Parathyroid adenoma (tissue), 2 donors: ENCODE data around the gene PRXL2A.

Source experiments
- H2AFZ ChIP-seq: fragments of 300-600 bp; sonication (generic); one replicate; pipeline ENCODE4 v1.7.0; 2017; ENCODE audit warnings: antibody characterized with exemption, mild to moderate bottlenecking
- H3K27ac ChIP-seq: fragments of 300-600 bp; sonication (generic); one replicate; pipeline ENCODE4 v1.7.0; 2017
- H3K27me3 ChIP-seq: fragments of 300-600 bp; sonication (generic); one replicate; pipeline ENCODE4 v1.7.0; 2017; ENCODE audit warnings: low read length; ENCODE audit not compliant: control insufficient read depth, insufficient read depth
- H3K36me3 ChIP-seq: fragments of 300-600 bp; sonication (generic); one replicate; pipeline ENCODE4 v1.7.0; 2017; ENCODE audit warnings: low read length; ENCODE audit not compliant: control insufficient read depth, insufficient read depth
- H3K4me1 ChIP-seq: fragments of 300-600 bp; sonication (generic); one replicate; pipeline ENCODE4 v1.7.0; 2017; ENCODE audit warnings: control low read depth
- H3K4me2 ChIP-seq: fragments of 300-600 bp; sonication (generic); one replicate; pipeline ENCODE4 v1.7.0; 2017; ENCODE audit warnings: low read length
- H3K4me3 ChIP-seq: fragments of 300-600 bp; sonication (generic); one replicate; pipeline ENCODE4 v1.7.0; 2017; ENCODE audit warnings: low read depth, low read length
- H3K79me2 ChIP-seq: fragments of 300-600 bp; sonication (generic); one replicate; pipeline ENCODE4 v1.7.0; 2017; ENCODE audit warnings: control low read depth
- H3K9ac ChIP-seq: fragments of 300-600 bp; sonication (generic); one replicate; pipeline ENCODE4 v1.7.0; 2017; ENCODE audit warnings: mild to moderate bottlenecking
- H3K9me3 ChIP-seq: fragments of 300-600 bp; sonication (generic); one replicate; pipeline ENCODE4 v1.7.0; 2017; ENCODE audit warnings: low read length; ENCODE audit not compliant: control insufficient read depth
- TF ChIP-seq, protein P1 (sequence below): fragments of 300-600 bp; sonication (generic); IDR thresholded peaks from one replicate; pipeline ENCODE4 v1.7.0; 2017; ENCODE audit warnings: antibody characterized with exemption, mild to moderate bottlenecking
- donor health status: primary hyperparathyroidism.

Gene PRXL2A

DNA sequence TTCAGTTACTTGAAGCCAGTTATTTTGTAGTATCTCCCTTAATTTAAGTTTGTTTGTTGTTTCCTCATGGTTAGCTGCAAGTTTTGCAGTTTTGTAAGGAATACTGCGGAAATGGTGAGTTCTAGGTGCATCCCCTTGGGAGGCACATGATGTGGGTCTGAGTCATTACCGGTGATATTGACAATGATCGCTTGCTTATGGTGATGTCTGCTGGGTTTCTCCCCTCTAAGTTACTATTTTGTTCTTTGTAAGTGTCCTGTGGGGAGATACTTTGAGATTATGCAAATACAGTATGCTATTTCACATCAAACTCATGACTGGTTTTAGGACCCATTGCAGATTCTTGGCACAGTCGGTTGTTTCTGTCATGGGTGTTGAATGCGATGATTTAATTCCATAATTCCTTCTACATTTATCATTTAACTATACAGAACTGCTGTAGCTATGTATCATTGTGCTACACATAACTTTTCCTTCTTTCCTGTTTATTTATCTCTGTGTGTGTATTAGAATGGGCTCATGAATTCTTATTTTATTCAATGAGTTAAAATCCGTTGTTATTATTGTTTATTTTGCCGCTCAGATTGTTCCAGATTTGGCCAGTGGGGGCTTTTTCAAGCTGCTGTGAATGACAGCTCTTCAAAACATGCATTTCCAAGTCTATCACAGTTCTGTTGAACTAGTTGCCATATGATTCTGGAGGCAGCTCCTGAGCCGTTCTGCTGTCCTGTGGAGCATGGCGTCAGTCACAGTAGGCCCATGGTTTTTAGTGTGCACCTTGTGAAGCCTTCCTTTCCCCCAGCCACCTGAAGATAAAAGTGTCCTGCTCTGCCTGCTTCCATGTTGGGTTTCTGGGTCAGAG is 64.1 kb downstream of the PRXL2A start:
- peaks cover 36% of the 10 kb centered on the region for H3K4me1 ChIP-seq
- H3K4me2 ChIP-seq: no peak overlapping the region
- TF ChIP-seq, protein P1, sequence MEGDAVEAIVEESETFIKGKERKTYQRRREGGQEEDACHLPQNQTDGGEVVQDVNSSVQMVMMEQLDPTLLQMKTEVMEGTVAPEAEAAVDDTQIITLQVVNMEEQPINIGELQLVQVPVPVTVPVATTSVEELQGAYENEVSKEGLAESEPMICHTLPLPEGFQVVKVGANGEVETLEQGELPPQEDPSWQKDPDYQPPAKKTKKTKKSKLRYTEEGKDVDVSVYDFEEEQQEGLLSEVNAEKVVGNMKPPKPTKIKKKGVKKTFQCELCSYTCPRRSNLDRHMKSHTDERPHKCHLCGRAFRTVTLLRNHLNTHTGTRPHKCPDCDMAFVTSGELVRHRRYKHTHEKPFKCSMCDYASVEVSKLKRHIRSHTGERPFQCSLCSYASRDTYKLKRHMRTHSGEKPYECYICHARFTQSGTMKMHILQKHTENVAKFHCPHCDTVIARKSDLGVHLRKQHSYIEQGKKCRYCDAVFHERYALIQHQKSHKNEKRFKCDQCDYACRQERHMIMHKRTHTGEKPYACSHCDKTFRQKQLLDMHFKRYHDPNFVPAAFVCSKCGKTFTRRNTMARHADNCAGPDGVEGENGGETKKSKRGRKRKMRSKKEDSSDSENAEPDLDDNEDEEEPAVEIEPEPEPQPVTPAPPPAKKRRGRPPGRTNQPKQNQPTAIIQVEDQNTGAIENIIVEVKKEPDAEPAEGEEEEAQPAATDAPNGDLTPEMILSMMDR: no peak
- H2AFZ ChIP-seq: no peak overlapping the region
- H3K79me2 ChIP-seq: peaks cover 59% of the 10 kb centered on the region
- no peaks in the 10 kb centered on the region for H3K36me3 ChIP-seq
- H3K27me3 ChIP-seq: no peaks in the 10 kb centered on the region
- H3K9me3 ChIP-seq: no peaks in the 10 kb centered on the region
- peak overlapping the region; percentile 62 for H3K27ac ChIP-seq
- no peak overlapping the region for H3K4me3 ChIP-seq
- H3K9ac ChIP-seq: no peak overlapping the region

DNA sequence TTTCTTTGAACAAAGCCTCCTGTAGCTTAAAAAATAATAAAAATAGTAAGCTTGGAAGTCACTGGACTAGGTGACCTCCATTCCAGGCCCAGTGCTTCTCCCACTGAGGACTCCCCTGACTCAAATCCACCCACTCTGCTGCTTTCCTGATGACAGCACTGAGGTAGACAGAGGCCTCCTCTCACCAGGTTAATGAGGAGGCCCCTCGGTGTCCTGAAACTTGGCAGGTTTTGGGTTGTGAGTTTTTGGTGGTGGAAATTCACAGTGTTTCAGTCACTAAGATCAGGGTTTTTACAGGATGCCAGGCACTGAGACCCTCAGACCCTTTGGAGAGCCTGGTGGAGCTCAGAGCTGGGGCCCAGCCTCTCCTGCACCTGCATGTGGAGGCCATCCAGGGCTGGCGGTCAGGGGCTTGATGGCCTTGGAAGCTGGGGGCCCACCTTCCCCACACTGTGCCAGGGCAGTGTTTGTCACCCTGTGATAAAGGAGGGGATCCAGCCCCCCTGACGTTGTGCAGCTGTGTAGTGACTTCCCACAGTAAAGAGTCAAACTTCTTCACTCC is 64.8 kb downstream of the PRXL2A start:
- Histone ChIP-seq H3K4me3 (no peak overlapping the region), H3K27ac (peak overlapping the region; percentile 62), H3K9ac (no peak overlapping the region), H3K36me3 (no peaks in the 10 kb centered on the region), H3K27me3 (no peaks in the 10 kb centered on the region), H3K9me3 (no peaks in the 10 kb centered on the region), H3K4me2 (no peak overlapping the region), H3K4me1 (peaks cover 33% of the 10 kb centered on the region), H2AFZ (no peak overlapping the region), H3K79me2 (peaks cover 53% of the 10 kb centered on the region)
- TF ChIP-seq, protein P1: no peak

DNA sequence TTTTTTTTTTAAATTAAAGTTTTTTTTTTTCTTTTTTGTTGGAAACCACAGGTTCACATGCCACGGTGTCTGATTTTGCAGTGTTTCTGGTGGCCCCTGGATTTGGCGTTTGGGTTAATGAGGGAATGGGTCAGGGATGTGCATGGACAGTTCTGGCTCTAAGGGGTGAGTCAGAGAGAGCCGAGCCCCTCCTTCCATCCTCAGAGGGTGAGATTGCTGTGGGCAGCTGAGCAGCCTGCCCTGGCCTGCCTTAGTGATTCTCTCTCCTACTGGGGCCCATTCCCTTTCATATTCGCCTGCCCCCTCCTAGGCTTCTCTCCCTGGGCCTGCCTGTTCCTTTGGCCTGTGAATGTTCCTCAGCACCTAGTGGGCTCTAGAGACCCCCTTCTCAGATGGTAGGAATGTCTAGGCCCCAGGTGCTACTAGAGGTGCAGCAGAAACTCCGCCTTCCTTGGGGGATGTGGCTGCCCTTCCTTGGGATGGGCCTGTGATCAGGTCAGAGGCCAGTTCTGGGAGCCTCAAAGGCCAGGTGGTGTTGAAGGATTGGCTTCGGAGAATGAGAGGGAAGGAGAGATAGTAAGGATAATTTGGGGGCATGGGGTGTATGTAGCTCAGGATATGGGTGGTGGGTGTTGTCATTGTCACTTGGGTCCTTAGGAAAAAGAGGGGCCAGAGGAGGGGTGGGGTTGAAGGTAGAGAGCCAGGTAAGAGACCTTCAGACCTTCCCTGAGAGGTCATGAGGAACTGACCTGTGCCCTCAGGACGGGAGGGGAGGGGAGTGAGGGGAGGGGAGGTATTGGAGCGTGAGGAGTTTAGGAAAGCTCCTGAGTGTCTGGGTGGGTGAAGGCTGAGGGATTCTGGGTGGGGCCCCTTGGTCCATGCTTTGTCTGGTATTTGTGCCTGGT is 65.6 kb downstream of the PRXL2A start:
- TF ChIP-seq, protein P1: no peak
- Histone ChIP-seq H3K36me3 (no peaks in the 10 kb centered on the region), H2AFZ (no peak overlapping the region), H3K79me2 (peaks cover 56% of the 10 kb centered on the region), H3K4me3 (no peak overlapping the region), H3K9ac (no peak overlapping the region), H3K9me3 (no peaks in the 10 kb centered on the region), H3K4me1 (peaks cover 33% of the 10 kb centered on the region), H3K27me3 (no peaks in the 10 kb centered on the region), H3K4me2 (no peak overlapping the region), H3K27ac (peak overlapping the region; percentile 16)

DNA sequence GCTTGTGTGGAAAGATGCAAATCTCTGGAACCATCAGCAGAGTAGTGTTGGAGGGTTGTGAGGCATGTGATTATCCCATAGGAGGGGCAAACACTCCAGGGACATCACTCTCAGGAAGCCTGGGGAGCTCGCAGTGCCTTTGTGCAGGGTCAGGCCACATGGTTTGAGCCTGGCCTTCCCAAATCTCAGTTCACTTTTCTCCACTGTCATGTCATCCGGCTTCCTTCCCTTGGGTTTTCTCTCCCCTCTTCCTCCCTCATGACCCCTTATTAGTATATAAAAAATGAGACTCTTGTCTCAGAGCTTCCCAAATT is 66.2 kb downstream of the PRXL2A start:
- no peak overlapping the region for H3K4me3 ChIP-seq
- TF ChIP-seq, protein P1: no peak
- H3K27ac ChIP-seq: peak overlapping the region; percentile 16
- H3K36me3 ChIP-seq: no peaks in the 10 kb centered on the region
- H3K4me2 ChIP-seq: no peak overlapping the region
- no peaks in the 10 kb centered on the region for H3K27me3 ChIP-seq
- no peak overlapping the region for H3K9ac ChIP-seq
- H2AFZ ChIP-seq: no peak overlapping the region
- peaks cover 33% of the 10 kb centered on the region for H3K4me1 ChIP-seq
- no peaks in the 10 kb centered on the region for H3K9me3 ChIP-seq
- peaks cover 53% of the 10 kb centered on the region for H3K79me2 ChIP-seq
